DMS53 treated with DMSO at 0.1 percent for 48 hours (cell line): ENCODE measurements around the gene TFF3.
"Not testable (repeated sequence)": the region's sequence is repeated elsewhere in the genome, so short reads cannot be mapped to it uniquely, and the experiment has no call there.

ENCODE experiments used
- DNase-seq: peaks from one replicate; lab custom pipeline; 2025; ENCODE audit not compliant: unreplicated experiment; lab: John Stamatoyannopoulos, UW

Gene TFF3

DNA sequence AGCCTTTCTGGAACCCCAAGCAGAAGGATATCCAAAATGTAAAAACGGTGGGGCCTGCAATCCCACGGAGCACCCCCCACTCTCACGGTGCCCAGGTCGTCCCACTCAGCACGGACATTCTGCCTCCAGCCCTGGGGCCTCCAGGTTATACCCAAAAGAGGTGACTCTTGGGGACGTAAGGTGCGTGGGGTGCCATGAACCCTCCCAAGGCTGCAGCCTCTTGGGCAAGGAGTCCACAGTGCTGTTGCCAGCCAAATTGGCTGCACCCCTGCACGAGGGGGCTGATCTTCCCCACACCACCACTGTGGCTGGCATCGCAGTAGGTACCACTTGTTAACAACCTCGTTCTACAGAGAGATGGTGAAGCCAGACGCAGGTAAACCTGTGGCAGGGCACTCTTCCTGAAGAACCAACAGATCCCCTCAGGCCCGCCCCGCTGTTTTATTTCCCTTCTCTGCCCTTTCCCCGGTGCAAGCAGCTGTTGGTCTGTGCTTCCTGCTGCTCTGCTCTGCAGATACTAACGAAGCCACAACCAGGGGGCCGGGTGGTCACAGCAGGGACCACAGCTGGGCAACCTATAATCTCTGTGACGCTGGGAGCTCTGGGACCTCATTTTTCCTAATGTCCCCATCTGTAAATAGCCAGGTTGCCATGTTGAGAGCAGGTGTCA is 8.7 kb downstream of the TFF3 start:
- DNase-seq, result no peak

DNA sequence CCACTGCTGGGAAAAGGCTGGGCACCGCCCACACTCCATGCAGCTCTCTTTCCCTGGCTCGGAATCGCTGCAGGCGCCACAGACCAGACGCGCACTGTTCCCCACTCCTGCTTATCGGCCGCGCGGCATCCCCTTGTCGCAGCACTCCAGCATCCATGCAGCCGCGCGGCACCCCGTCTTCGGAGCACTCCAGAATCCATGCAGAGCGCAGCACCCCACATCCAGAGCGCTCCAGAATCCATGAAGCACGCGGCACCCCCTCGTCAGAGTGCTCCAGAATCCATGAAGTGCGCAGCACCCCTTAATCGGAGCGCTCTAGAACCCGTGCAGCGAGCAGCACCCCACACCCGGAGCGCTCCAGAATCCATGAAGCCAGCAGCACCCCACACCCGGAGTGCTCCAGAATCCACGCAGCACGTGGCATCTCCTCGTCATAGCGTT is 9.5 kb downstream of the TFF3 start:
- no peak for DNase-seq

DNA sequence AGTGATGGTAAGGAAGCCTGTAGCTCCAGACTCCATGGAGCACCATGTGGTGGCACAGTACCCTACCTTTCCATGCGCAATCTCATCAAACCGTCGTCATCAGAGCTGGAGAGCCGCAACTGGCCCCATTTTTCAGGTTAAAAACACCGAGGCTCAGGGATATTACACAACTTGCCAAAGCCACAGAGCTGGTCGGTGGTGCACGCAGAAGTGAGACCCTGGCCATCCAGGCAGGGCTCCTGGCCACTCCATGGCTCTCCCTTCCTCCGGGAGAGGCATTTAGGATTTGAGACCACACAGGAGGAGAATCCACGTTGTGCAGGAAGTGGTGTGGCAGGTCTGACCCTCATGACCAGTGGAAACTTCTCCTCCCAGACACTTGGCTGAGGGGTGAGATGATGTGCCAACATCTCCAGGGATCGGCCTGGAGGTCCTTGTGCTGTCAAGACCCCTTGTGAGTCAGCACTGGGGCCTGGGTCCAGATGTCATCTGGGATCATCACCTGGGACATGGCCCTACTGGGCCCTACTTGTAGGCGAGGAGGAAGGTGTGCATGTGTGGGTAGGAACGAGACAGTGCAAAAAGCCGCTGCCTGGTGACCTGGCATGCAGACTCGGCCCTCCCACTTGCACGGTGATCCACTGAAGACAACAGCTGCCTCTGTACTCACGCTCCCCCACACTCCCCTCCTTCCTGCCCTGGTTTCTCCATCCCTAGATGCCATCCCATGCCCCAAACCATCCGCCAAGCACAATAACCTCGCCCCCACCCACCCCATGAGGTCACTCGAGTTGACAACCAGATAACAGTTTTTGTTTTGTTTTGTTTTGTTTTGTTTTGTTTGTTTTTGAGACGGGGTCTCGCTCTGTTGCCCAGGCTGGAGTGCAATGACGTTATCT is 10.4 kb downstream of the TFF3 start:
- DNase-seq, result no peak

GRCh38 chr21:42303443-42303842 is 11.8 kb downstream of the TFF3 start:
- no peak for DNase-seq

GRCh38 chr21:42302794-42303193 is 12.4 kb downstream of the TFF3 start:
- no peak for DNase-seq

GRCh38 chr21:42302076-42302650 is 13.0 kb downstream of the TFF3 start:
- no peak for DNase-seq

- DNase-seq, result no peak
These were observed 13.7 kb downstream of the TFF3 start for GRCh38 chr21:42301371-42302075.

GRCh38 chr21:42300956-42301355 is 14.3 kb downstream of the TFF3 start:
- DNase-seq, result no peak

GRCh38 chr21:42300045-42300583 is 15.1 kb downstream of the TFF3 start:
- DNase-seq, result no peak

DNA sequence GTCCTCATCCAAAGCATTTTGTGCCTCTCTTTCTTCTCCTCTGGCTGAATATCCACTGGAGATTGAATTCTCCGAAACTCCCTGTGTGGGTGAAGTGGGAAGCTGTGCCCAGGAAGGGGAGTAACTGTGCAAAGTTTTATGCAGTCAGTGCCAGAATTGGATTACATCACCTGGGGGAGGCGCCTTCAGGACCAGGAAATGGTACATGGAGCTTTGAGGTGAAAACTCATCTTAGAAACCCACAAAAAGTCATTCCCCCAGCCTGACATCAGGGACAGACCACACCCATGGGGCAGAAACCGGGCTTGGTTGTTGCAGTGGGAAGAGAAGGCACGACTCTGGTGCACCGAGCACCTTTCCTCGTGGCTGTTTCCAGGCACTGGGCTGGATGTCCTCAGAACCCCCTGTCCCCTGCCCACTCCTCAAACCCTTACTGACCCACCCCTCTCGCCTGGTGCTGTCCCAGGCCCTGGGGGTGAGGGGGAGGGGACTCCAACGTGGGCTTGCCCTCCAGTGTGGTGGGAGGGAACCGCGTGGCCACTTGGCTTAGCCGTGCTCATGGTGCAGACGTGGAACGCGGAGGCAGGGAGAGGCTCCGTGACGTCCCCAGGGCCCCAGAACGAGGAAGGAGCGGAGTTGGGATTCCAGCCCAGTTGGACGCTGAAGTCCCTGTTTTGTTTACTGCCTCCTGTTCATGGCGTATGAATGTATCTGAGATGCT is 15.7 kb downstream of the TFF3 start:
- DNase-seq, result no peak

DNA sequence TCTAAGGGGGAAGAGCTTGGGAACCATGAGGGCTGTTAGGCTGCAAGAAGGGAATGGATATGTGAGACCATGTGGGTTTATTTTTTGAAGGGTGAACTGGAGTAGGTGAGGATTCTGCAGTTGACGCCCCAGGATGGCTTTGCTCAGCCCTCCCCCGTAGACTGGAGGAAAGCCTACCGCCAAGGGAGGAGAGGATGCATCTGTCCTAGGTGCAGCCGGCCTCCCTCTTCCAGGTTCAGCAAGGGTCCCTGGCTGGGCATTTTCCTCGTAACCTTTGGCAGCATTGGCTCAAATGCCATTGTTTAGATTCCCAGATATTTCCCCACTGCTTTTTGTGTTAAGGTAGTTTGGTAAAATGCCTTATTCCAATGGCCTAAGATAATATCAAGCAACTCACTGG is 16.6 kb downstream of the TFF3 start:
- no peak for DNase-seq

- no peak for DNase-seq
These were observed 17.0 kb downstream of the TFF3 start for GRCh38 chr21:42298237-42298636.

- DNase-seq, result no peak
These were observed 17.8 kb downstream of the TFF3 start for GRCh38 chr21:42297377-42297776.

DNA sequence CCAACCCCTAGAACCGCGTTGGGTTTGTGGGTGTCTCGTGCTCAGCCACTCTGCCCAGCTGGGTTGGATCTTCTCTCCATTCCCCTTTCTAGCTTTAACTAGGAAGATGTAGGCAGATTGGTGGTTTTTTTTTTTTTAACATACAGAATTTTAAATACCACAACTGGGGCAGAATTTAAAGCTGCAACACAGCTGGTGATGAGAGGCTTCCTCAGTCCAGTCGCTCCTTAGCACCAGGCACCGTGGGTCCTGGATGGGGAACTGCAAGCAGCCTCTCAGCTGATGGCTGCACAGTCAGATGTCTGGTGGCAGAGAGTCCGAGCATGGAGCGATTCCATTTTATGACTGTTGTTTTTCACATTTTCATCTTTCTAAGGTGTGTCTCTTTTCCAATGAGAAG is 18.7 kb downstream of the TFF3 start:
- no peak for DNase-seq

DNA sequence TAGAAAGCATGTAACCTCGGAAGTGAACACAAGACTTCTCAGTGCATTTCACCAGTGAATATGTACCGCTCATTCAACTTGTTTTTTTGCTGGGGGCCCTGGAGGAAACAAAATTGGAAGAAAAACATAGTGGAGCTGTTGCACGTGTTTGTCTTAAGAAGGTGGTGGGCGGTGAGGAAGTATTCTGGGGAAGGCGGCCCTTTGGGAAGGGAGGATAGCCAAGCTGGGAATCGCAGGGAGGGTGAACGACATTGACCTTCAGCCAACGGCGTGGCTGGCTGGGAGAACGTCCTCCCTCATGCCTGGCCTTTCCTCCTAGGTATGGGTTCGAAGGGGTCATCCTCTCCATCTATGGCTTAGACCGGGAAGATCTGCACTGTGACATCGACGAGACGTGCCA is 19.4 kb downstream of the TFF3 start:
- no peak for DNase-seq

DNA sequence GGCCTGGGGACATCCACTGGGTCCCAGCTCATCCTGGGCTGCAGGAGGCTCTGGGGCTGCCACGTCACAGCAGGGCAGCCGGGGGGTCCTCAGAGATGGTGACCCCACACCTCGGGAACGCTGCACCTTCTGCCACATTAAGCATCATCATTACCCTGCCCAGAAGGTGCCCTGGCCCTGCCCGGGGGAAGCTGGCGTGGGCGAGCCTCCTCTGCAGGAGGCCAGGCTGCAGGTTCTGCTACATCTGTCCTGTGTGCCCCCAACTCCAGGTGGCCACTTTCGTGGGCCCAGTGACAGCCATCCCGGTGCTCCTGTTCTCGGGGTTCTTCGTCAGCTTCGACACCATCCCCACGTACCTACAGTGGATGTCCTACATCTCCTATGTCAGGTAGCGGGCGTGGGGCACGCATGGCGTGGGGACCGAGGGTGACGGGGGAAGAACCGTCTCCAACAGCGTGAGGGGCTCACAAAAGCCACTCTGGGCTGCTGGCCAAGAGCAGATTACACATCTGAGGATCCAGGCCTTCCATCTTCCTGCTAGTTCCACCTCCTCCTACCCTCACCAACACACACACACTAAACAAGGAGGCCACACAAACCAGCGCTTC is 20.8 kb downstream of the TFF3 start:
- no peak for DNase-seq

- no peak for DNase-seq
These were observed 21.4 kb downstream of the TFF3 start for GRCh38 chr21:42293649-42294272.

- not testable (repeated sequence) for DNase-seq
These were observed 22.6 kb downstream of the TFF3 start for GRCh38 chr21:42292563-42293142.
